ENCODE data around the gene PRDM5.

The PRDM5 gene

GRCh38 chr4:120919358-120919757 is 3.2 kb downstream of the PRDM5 start:
- TF ChIP-seq ARNT (IDR thresholded peaks at IDR 0.05) (no peak), CTBP1 (IDR thresholded peaks at IDR 0.05; ENCODE audit: borderline replicate concordance) (no peak), BHLHE40 (IDR thresholded peaks at IDR 0.05; ENCODE audit: borderline replicate concordance) (no peak), SP1 (IDR thresholded peaks at IDR 0.05) (no peak), TARDBP (IDR thresholded peaks at IDR 0.05) (no peak), ELF4 (IDR thresholded peaks at IDR 0.05) (no peak)
- POLR2A ChIA-PET, result no interaction called here
- DNase-seq (ENCODE audit: extremely low spot score), result no peak
- CTCF ChIA-PET, result interaction anchor here (1.2 kb wide), 1 partner anchor 202 kb away, joined by 4 read pairs; no protein-coding TSS in a partner anchor

- CTCF ChIA-PET, result no interaction called here
Observed at GRCh38 chr4:120918788-120919187, 3.7 kb downstream of the PRDM5 start.

DNA sequence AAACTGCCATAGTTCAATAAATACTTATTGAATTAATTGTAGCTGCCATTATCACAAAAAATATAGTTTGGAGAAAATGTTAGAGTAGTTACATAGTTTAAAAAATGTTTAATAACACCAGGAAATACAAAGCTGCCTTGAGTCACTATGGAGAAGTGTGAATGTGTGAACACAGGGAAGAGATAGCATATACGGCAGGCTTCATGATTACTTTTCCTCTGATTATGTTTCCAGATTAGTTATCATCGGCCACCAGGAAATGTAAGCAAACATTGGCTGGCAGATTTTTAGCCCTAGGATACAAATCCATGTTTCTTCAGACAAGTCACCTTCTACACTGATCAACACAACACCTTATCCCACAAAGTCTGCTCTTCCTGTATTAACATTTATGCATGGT is 4.4 kb downstream of the PRDM5 start:
- CTCF ChIA-PET, result no interaction called here
- POLR2A ChIA-PET, result no interaction called here
- no peak for DNase-seq (ENCODE audit: extremely low spot score)
- TF ChIP-seq ELF4 (IDR thresholded peaks at IDR 0.05) (no peak), TARDBP (IDR thresholded peaks at IDR 0.05) (no peak), ARNT (IDR thresholded peaks at IDR 0.05) (no peak), HDGF (IDR thresholded peaks at IDR 0.05; ENCODE audit: borderline replicate concordance) (no peak), ZNF384 (IDR thresholded peaks at IDR 0.05) (no peak), LEF1 (IDR thresholded peaks at IDR 0.05; ENCODE audit: borderline replicate concordance) (no peak), CTBP1 (IDR thresholded peaks at IDR 0.05; ENCODE audit: borderline replicate concordance) (no peak), SP1 (IDR thresholded peaks at IDR 0.05) (no peak), SUZ12 (IDR thresholded peaks at IDR 0.05) (no peak), BHLHE40 (IDR thresholded peaks at IDR 0.05; ENCODE audit: borderline replicate concordance) (no peak), FOXM1 (IDR thresholded peaks at IDR 0.05; ENCODE audit: borderline replicate concordance) (no peak), PKNOX1 (IDR thresholded peaks at IDR 0.05) (no peak), FOXA1 (IDR thresholded peaks at IDR 0.05) (no peak), NFRKB (IDR thresholded peaks at IDR 0.05) (no peak)

More at GRCh38 chr4:120918788-120919187, 3.7 kb downstream of the PRDM5 start:
- DNase-seq (ENCODE audit: extremely low spot score), result no peak
- POLR2A ChIA-PET, result no interaction called here
- no peak for TF ChIP-seq PKNOX1 (IDR thresholded peaks at IDR 0.05)
- TF ChIP-seq FOXK2 (IDR thresholded peaks at IDR 0.05), result no peak
- TF ChIP-seq LEF1 (IDR thresholded peaks at IDR 0.05; ENCODE audit: borderline replicate concordance), result no peak
- no peak for TF ChIP-seq ZNF384 (IDR thresholded peaks at IDR 0.05)
- TF ChIP-seq TARDBP (IDR thresholded peaks at IDR 0.05), result no peak
- no peak for TF ChIP-seq L3MBTL2 (conservative IDR thresholded peaks at IDR 0.05)
- no peak for TF ChIP-seq SP1 (IDR thresholded peaks at IDR 0.05)
- no peak for TF ChIP-seq FOXM1 (IDR thresholded peaks at IDR 0.05; ENCODE audit: borderline replicate concordance)
- no peak for TF ChIP-seq SUZ12 (IDR thresholded peaks at IDR 0.05)
- TF ChIP-seq BHLHE40 (IDR thresholded peaks at IDR 0.05; ENCODE audit: borderline replicate concordance), result no peak
- no peak for TF ChIP-seq ELF4 (IDR thresholded peaks at IDR 0.05)
- no peak for TF ChIP-seq ARNT (IDR thresholded peaks at IDR 0.05)

DNA sequence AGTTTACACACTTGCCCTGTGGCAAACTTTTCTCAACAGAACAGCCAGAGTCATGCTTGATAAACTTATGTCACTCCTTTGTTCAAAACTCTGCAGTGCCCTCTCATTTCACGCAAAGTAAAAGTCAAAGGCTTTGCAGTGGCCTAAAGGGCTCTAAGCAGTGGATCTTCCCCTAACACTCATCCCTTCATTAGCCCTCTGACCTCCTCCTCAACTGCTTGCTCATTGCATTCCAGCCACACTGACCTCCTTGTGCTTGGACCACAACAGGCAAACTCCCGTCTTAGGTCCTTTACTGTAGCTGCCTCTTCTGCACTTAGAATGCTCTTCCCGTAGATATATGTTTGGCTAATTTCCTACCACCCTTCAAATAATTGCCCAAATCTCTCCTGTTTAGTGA is 5.6 kb downstream of the PRDM5 start:
- CTCF ChIA-PET, result no interaction called here
- POLR2A ChIA-PET, result no interaction called here
- no peak for TF ChIP-seq FOXM1 (IDR thresholded peaks at IDR 0.05; ENCODE audit: borderline replicate concordance)
- TF ChIP-seq HDGF (IDR thresholded peaks at IDR 0.05; ENCODE audit: borderline replicate concordance), result no peak
- no peak for TF ChIP-seq SUZ12 (IDR thresholded peaks at IDR 0.05)
- no peak for TF ChIP-seq L3MBTL2 (conservative IDR thresholded peaks at IDR 0.05)
- TF ChIP-seq SP1 (IDR thresholded peaks at IDR 0.05), result no peak
- no peak for TF ChIP-seq BHLHE40 (IDR thresholded peaks at IDR 0.05; ENCODE audit: borderline replicate concordance)
- no peak for TF ChIP-seq TARDBP (IDR thresholded peaks at IDR 0.05)
- no peak for TF ChIP-seq PKNOX1 (IDR thresholded peaks at IDR 0.05)
- no peak for TF ChIP-seq ARNT (IDR thresholded peaks at IDR 0.05)
- TF ChIP-seq CTBP1 (IDR thresholded peaks at IDR 0.05; ENCODE audit: borderline replicate concordance), result no peak
- no peak for TF ChIP-seq ELF4 (IDR thresholded peaks at IDR 0.05)
- TF ChIP-seq NFRKB (IDR thresholded peaks at IDR 0.05), result no peak
- no peak for TF ChIP-seq ZNF384 (IDR thresholded peaks at IDR 0.05)
- no peak for TF ChIP-seq LEF1 (IDR thresholded peaks at IDR 0.05; ENCODE audit: borderline replicate concordance)
- DNase-seq (ENCODE audit: extremely low spot score), result no peak

- TF ChIP-seq CTBP1 (IDR thresholded peaks at IDR 0.05; ENCODE audit: borderline replicate concordance), result no peak
- no peak for TF ChIP-seq ARNT (IDR thresholded peaks at IDR 0.05)
- TF ChIP-seq FOXA1 (IDR thresholded peaks at IDR 0.05), result no peak
- no peak for TF ChIP-seq TARDBP (IDR thresholded peaks at IDR 0.05)
- no peak for TF ChIP-seq PKNOX1 (IDR thresholded peaks at IDR 0.05)
- TF ChIP-seq L3MBTL2 (conservative IDR thresholded peaks at IDR 0.05), result no peak
- no peak for TF ChIP-seq ELF4 (IDR thresholded peaks at IDR 0.05)
- TF ChIP-seq BHLHE40 (IDR thresholded peaks at IDR 0.05; ENCODE audit: borderline replicate concordance), result no peak
- TF ChIP-seq HDGF (IDR thresholded peaks at IDR 0.05; ENCODE audit: borderline replicate concordance), result no peak
- no peak for TF ChIP-seq FOXK2 (IDR thresholded peaks at IDR 0.05)
- no peak for TF ChIP-seq SP1 (IDR thresholded peaks at IDR 0.05)
- TF ChIP-seq SUZ12 (IDR thresholded peaks at IDR 0.05), result no peak
- no peak for TF ChIP-seq NFRKB (IDR thresholded peaks at IDR 0.05)
- TF ChIP-seq FOXM1 (IDR thresholded peaks at IDR 0.05; ENCODE audit: borderline replicate concordance), result no peak
- TF ChIP-seq LEF1 (IDR thresholded peaks at IDR 0.05; ENCODE audit: borderline replicate concordance), result no peak
- no peak for TF ChIP-seq ZNF384 (IDR thresholded peaks at IDR 0.05)
- ChIA-PET POLR2A (no interaction called here), CTCF (interaction anchor here (0.6 kb wide), 1 partner anchor 197 kb away, joined by 3 read pairs; no protein-coding TSS in a partner anchor)
- DNase-seq (ENCODE audit: extremely low spot score), result no peak
Observed at GRCh38 chr4:120915336-120915735, 7.2 kb downstream of the PRDM5 start.
